GM23248 (cell line): ENCODE data around the gene RBFOX2. TPM values are rescaled to one million over a fixed set of nuclear protein-coding genes. Genes with fewer than 3 reads are reported as not detected.
"Not testable (repeated sequence)": the region's sequence is repeated elsewhere in the genome, so short reads cannot be mapped to it uniquely, and the experiment has no call there.

Experiments used
- DNase-seq: peaks from one replicate; pipeline ENCODE4 v3.0.0-alpha.2; 2015
- H2AFZ ChIP-seq: fragments of 200-600 bp; sonication (generic); 2 replicates; pipeline ENCODE4 v1.6.1; 2016; ENCODE audit warnings: antibody characterized with exemption
- H3F3A ChIP-seq: fragments of 200-600 bp; sonication (generic); 2 replicates; pipeline ENCODE4 v1.6.1; 2016; ENCODE audit warnings: mild to moderate bottlenecking, antibody characterized with exemption, mixed run types; ENCODE audit not compliant: insufficient read depth
- H3K27ac ChIP-seq: fragments of 200-600 bp; sonication (generic); 2 replicates; pipeline ENCODE4 v1.5.1; 2016; ENCODE audit warnings: mild to moderate bottlenecking
- H3K27me3 ChIP-seq: fragments of 200-600 bp; sonication (generic); replicated peaks from 2 replicates; pipeline ENCODE4 v1.6.1; 2016; ENCODE audit warnings: mild to moderate bottlenecking; ENCODE audit not compliant: insufficient read depth
- H3K36me3 ChIP-seq: fragments of 200-600 bp; sonication (generic); 2 replicates; pipeline ENCODE4 v1.6.1; 2016; ENCODE audit warnings: low read depth, mild to moderate bottlenecking
- H3K4me1 ChIP-seq: fragments of 200-600 bp; sonication (generic); 2 replicates; pipeline ENCODE4 v1.6.1; 2016; ENCODE audit warnings: mild to moderate bottlenecking; ENCODE audit not compliant: insufficient read depth
- H3K4me2 ChIP-seq: fragments of 200-600 bp; sonication (generic); one replicate; pipeline ENCODE4 v1.6.1; 2016; ENCODE audit warnings: mild to moderate bottlenecking; ENCODE audit not compliant: unreplicated experiment
- H3K4me3 ChIP-seq: fragments of 200-600 bp; sonication (generic); 2 replicates; pipeline ENCODE4 v1.5.1; 2016; ENCODE audit warnings: mild to moderate bottlenecking
- H3K79me2 ChIP-seq: fragments of 200-600 bp; sonication (generic); 2 replicates; pipeline ENCODE4 v1.6.1; 2016; ENCODE audit warnings: mild to moderate bottlenecking; ENCODE audit not compliant: insufficient read depth
- H3K9ac ChIP-seq: fragments of 200-600 bp; sonication (generic); 2 replicates; pipeline ENCODE4 v1.6.1; 2016; ENCODE audit warnings: mild to moderate bottlenecking
- H3K9me2 ChIP-seq: fragments of 200-600 bp; sonication (generic); 2 replicates; pipeline ENCODE4 v1.6.1; 2016; ENCODE audit warnings: mixed run types, mild to moderate bottlenecking, moderate library complexity; ENCODE audit not compliant: insufficient read depth
- H3K9me3 ChIP-seq: fragments of 200-600 bp; sonication (generic); one replicate; pipeline ENCODE4 v1.6.1; 2017; ENCODE audit warnings: low read depth
- H4K20me1 ChIP-seq: fragments of 200-600 bp; sonication (generic); 2 replicates; pipeline ENCODE4 v1.6.0; 2016; ENCODE audit not compliant: insufficient read depth
- EZH2 ChIP-seq: fragments of 200-600 bp; sonication (generic); IDR thresholded peaks from 2 replicates; pipeline ENCODE4 v1.6.1; 2018; ENCODE audit warnings: antibody characterized with exemption, mild to moderate bottlenecking; ENCODE audit not compliant: insufficient read depth, poor library complexity, severe bottlenecking
- EZH2phosphoT487 ChIP-seq: fragments of 200-600 bp; sonication (generic); IDR thresholded peaks from 2 replicates; pipeline ENCODE4 v1.6.1; 2018; ENCODE audit warnings: antibody characterized with exemption, moderate library complexity, mild to moderate bottlenecking, low read depth; ENCODE audit not compliant: insufficient read depth
- WGBS, 2 experiments: methylation state at CpG; one replicate each; pipeline ENCODE4 v1.1.6; 2015 to 2017; ENCODE audit warnings: low lambda C conversion rate in 2 of 2, low coverage in 1 of 2; ENCODE audit errors: missing lambda C conversion rate in 2 of 2; 5-methylcytosine and 5-hydroxymethylcytosine counted together
- in situ Hi-C: fragments of 300-500 bp; cut with MboI; formaldehyde crosslinking; loops from 2 replicates; pipeline ENCODE4 v1.15.0; 2020
- polyA plus RNA-seq: library from polyadenylated mRNA; unstranded; fragments of >200 nt; fragmentation: Nextera tagmentation; extraction: Ambion mirVana; gene quantifications from 2 replicates; pipeline ENCODE4 v1.2.1, GENCODE V29; 2016
- total RNA-seq: library from RNA; depleted of rRNA; stranded (reverse); fragments of >200 nt; shearing (Covaris generic); gene quantifications from 2 replicates; pipeline ENCODE4 v1.2.3, GENCODE V29; 2014

Gene RBFOX2
- total and polyA plus RNA-seq, 2 experiments from 2014 or later: 127 to 136 TPM

GRCh38 chr22:35802885-35803284 lies 225.7 kb downstream of the RBFOX2 start:
- TF ChIP-seq EZH2phosphoT487 (no peak), EZH2 (no peak)
- peaks cover 31% of the 10 kb centered on the region for H3K36me3 ChIP-seq
- in situ Hi-C loops: no loop called here
- H2AFZ ChIP-seq: no peak overlapping the region
- peaks cover 15% of the 10 kb centered on the region for H3K4me1 ChIP-seq
- H3F3A ChIP-seq: 0 out of 2 replicates have a peak, but pooled peaks cover 10% of the 10 kb centered on the region
- H3K9me3 ChIP-seq: no peaks in the 10 kb centered on the region
- no peak for DNase-seq
- no peaks in the 10 kb centered on the region for H4K20me1 ChIP-seq
- H3K27ac ChIP-seq: no peak overlapping the region
- no peaks in the 10 kb centered on the region for H3K9me2 ChIP-seq
- H3K4me2 ChIP-seq: no peak overlapping the region
- no peak overlapping the region for H3K4me3 ChIP-seq
- peaks cover 100% of the 10 kb centered on the region for H3K79me2 ChIP-seq
- WGBS, 2 experiments: 13 to 17% methylated on average over 2 of the region's 2 CpGs
- H3K9ac ChIP-seq: no peak overlapping the region
- H3K27me3 ChIP-seq: no peaks in the 10 kb centered on the region

- H3K4me3 ChIP-seq, H3K27me3 ChIP-seq, in situ Hi-C loops, H3K9me2 ChIP-seq, H3K27ac ChIP-seq, H2AFZ ChIP-seq, H3K4me2 ChIP-seq, H3K9me3 ChIP-seq, H3K9ac ChIP-seq, H3F3A ChIP-seq, DNase-seq, H4K20me1 ChIP-seq: not testable (repeated sequence)
- H3K4me1 ChIP-seq: peaks cover 15% of the 10 kb centered on the region
- peaks cover 18% of the 10 kb centered on the region; the same call in 1 of the 2 replicates for H3K36me3 ChIP-seq
- 85 to 96% methylated on average over 3 of the region's 3 CpGs for WGBS, 2 experiments
- peaks cover 100% of the 10 kb centered on the region for H3K79me2 ChIP-seq
These were observed 227.3 kb downstream of the RBFOX2 start for GRCh38 chr22:35801301-35801700.

GRCh38 chr22:35799150-35799549 lies 229.5 kb downstream of the RBFOX2 start:
- Histone ChIP-seq H3K27ac (no peak overlapping the region), H3K9ac (no peak overlapping the region), H3K27me3 (no peaks in the 10 kb centered on the region), H3K4me3 (no peak overlapping the region), H3K9me2 (no peaks in the 10 kb centered on the region), H3K4me1 (peaks cover 15% of the 10 kb centered on the region), H2AFZ (no peak overlapping the region), H3K9me3 (no peaks in the 10 kb centered on the region), H3K4me2 (no peak overlapping the region), H3K36me3 (peaks cover 10% of the 10 kb centered on the region; the same call in 1 of the 2 replicates), H3F3A (0 out of 2 replicates have a peak, but pooled peaks cover 10% of the 10 kb centered on the region), H3K79me2 (peaks cover 100% of the 10 kb centered on the region), H4K20me1 (no peaks in the 10 kb centered on the region)
- no peak for DNase-seq
- 100% methylated on average over 1 of the region's 1 CpG for WGBS, 2 experiments
- in situ Hi-C loops: no loop called here
- no peak for TF ChIP-seq EZH2
- TF ChIP-seq EZH2phosphoT487: no peak

GRCh38 chr22:35797411-35797810 lies 231.2 kb downstream of the RBFOX2 start:
- DNase-seq: no peak
- no peak for TF ChIP-seq EZH2
- no peak for TF ChIP-seq EZH2phosphoT487
- 0 out of 2 replicates have a peak, but pooled peaks cover 10% of the 10 kb centered on the region for H3F3A ChIP-seq
- H3K27ac ChIP-seq: no peak overlapping the region
- no peaks in the 10 kb centered on the region for H3K9me3 ChIP-seq
- peaks cover 4% of the 10 kb centered on the region; the same call in 1 of the 2 replicates for H3K36me3 ChIP-seq
- whole genome bisulfite sequencing, 2 experiments: 95 to 96% methylated on average over 4 of the region's 4 CpGs
- no peak overlapping the region for H2AFZ ChIP-seq
- H3K79me2 ChIP-seq: peaks cover 100% of the 10 kb centered on the region
- no peaks in the 10 kb centered on the region for H3K27me3 ChIP-seq
- no peak overlapping the region for H3K9ac ChIP-seq
- no peak overlapping the region for H3K4me2 ChIP-seq
- in situ Hi-C loops: no loop called here
- no peaks in the 10 kb centered on the region for H3K9me2 ChIP-seq
- H3K4me1 ChIP-seq: peaks cover 15% of the 10 kb centered on the region
- H4K20me1 ChIP-seq: no peaks in the 10 kb centered on the region
- H3K4me3 ChIP-seq: no peak overlapping the region

- no peak overlapping the region for H3K27ac ChIP-seq
- H3K4me2 ChIP-seq: no peak overlapping the region
- H3K9ac ChIP-seq: no peak overlapping the region
- H3K79me2 ChIP-seq: peaks cover 100% of the 10 kb centered on the region
- H3K9me2 ChIP-seq: no peaks in the 10 kb centered on the region
- H3K4me3 ChIP-seq: no peak overlapping the region
- H3K4me1 ChIP-seq: no peaks in the 10 kb centered on the region
- 96 to 97% methylated on average over 1 of the region's 1 CpG for WGBS, 2 experiments
- H3K36me3 ChIP-seq: peaks cover 4% of the 10 kb centered on the region; the same call in 1 of the 2 replicates
- 0 out of 2 replicates have a peak, but pooled peaks cover 3% of the 10 kb centered on the region for H3F3A ChIP-seq
- H4K20me1 ChIP-seq: no peaks in the 10 kb centered on the region
- in situ Hi-C loops: no loop called here
- no peaks in the 10 kb centered on the region for H3K9me3 ChIP-seq
- TF ChIP-seq EZH2phosphoT487 (no peak), EZH2 (no peak)
- no peak for DNase-seq
- H3K27me3 ChIP-seq: no peaks in the 10 kb centered on the region
- H2AFZ ChIP-seq: no peak overlapping the region
These were observed 233.1 kb downstream of the RBFOX2 start for GRCh38 chr22:35795476-35795875.
